GM21529 (cell line): ENCODE data around the gene KLF11.

ENCODE experiments used
- ATAC-seq: cut with Tn5 transposase; IDR thresholded peaks from one replicate; pipeline ENCODE4 v1.9.1; 2021; ENCODE audit not compliant: unreplicated experiment

The KLF11 gene

GRCh38 chr2:10043256-10043905, at the start of gene KLF11:
Gene KLF11 (plus strand): TSS chr2:10043550. CDS start chr2:10043717, 167 bp downstream.
- ATAC-seq: peak; percentile 57

GRCh38 chr2:9994462-9994861, 48.9 kb upstream of the KLF11 start:
- no peak for ATAC-seq

GRCh38 chr2:9995059-9995458, 48.3 kb upstream of the KLF11 start:
- no peak for ATAC-seq

GRCh38 chr2:9996321-9996720, 47.0 kb upstream of the KLF11 start:
- no peak for ATAC-seq

- no peak for ATAC-seq
Measured at GRCh38 chr2:9997936-9998335, 45.4 kb upstream of the KLF11 start.

- no peak for ATAC-seq
Measured at GRCh38 chr2:9998916-9999654, 44.3 kb upstream of the KLF11 start.

- ATAC-seq: no peak
Measured at GRCh38 chr2:9999693-10000092, 43.7 kb upstream of the KLF11 start.

- no peak for ATAC-seq
Measured at GRCh38 chr2:10000541-10000940, 42.8 kb upstream of the KLF11 start.

- no peak for ATAC-seq
Measured at GRCh38 chr2:10001586-10001985, 41.8 kb upstream of the KLF11 start.

- no peak for ATAC-seq
Measured at GRCh38 chr2:10002109-10002508, 41.2 kb upstream of the KLF11 start.

- no peak for ATAC-seq
Measured at GRCh38 chr2:10002681-10003080, 40.7 kb upstream of the KLF11 start.

GRCh38 chr2:10003206-10004125, 39.9 kb upstream of the KLF11 start:
- no peak for ATAC-seq

GRCh38 chr2:10004401-10004800, 38.9 kb upstream of the KLF11 start:
- no peak for ATAC-seq

- no peak for ATAC-seq
Measured at GRCh38 chr2:10004836-10005235, 38.5 kb upstream of the KLF11 start.

GRCh38 chr2:10005461-10006235, 37.7 kb upstream of the KLF11 start:
- no peak for ATAC-seq

GRCh38 chr2:10006236-10007161, 36.9 kb upstream of the KLF11 start:
- ATAC-seq: no peak

- no peak for ATAC-seq
Measured at GRCh38 chr2:10007435-10007834, 35.9 kb upstream of the KLF11 start.

- no peak for ATAC-seq
Measured at GRCh38 chr2:10007921-10008808, 35.2 kb upstream of the KLF11 start.

- ATAC-seq: no peak
Measured at GRCh38 chr2:10008809-10009176, 34.6 kb upstream of the KLF11 start.
